Mucosa of rectum (tissue), 2 donors: ENCODE data around the gene TAS2R50.

ENCODE experiments used
- H3K27ac ChIP-seq, 2 donors: one replicate each; pipeline ENCODE4 v1.7.0; 2013; ENCODE audit warnings: inconsistent platforms in 2 of 2, low read depth in 2 of 2, low read length in 2 of 2
- H3K27me3 ChIP-seq, 2 donors: one replicate each; pipeline ENCODE4 v1.7.0; 2013; ENCODE audit warnings: low read length in 2 of 2; ENCODE audit not compliant: control insufficient read depth in 2 of 2, insufficient read depth in 2 of 2
- H3K36me3 ChIP-seq, 2 donors: one replicate each; pipeline ENCODE4 v1.7.0; 2013; ENCODE audit warnings: low read length in 2 of 2; ENCODE audit not compliant: control insufficient read depth in 2 of 2, insufficient read depth in 2 of 2
- H3K4me1 ChIP-seq, 2 donors: one replicate each; pipeline ENCODE4 v1.7.0; 2013; ENCODE audit warnings: low read length in 2 of 2, mild to moderate bottlenecking in 1 of 2; ENCODE audit not compliant: control insufficient read depth in 2 of 2, insufficient read depth in 2 of 2
- H3K4me3 ChIP-seq, 2 donors: one replicate each; pipeline ENCODE4 v1.7.0; 2013; ENCODE audit warnings: low read length in 2 of 2
- H3K9ac ChIP-seq, 2 donors: one replicate each; pipeline ENCODE4 v1.7.0; 2013; ENCODE audit warnings: low read length in 2 of 2, low read depth in 1 of 2, mild to moderate bottlenecking in 1 of 2
- H3K9me3 ChIP-seq, 2 donors: one replicate each; pipeline ENCODE4 v1.7.0; 2013; ENCODE audit warnings: low read length in 2 of 2; ENCODE audit not compliant: control insufficient read depth in 2 of 2
- donor health status: healthy.
- donor health status: Normal muscosa, but diverticular disease.

The TAS2R50 gene

DNA sequence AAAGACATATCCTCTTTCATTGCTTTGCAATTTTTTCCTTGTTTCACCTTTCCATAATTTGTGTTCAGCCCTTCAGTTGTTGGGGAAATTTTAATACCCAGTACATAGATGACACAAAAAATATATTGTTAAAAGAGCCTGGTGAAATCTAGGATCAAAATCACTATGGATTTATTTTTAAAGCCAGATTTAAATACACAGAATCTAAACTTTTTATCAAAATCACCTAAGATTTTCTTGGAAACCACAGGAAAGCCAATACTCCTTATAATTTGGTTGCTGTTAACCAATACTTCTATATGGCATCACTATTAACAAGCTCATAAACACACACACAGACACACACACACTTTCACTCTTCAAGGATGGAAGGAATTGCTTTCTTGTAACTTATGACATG is 11.5 kb upstream of the TAS2R50 start, which contains the start of gene TAS2R20:
Gene TAS2R20, minus strand, starts transcription at position 101 of the 400 bp plus-strand sequence. CDS start 429 bp downstream, outside the sequence.
- no peak within 1 kb of the TSS for H3K4me3 ChIP-seq
- no peaks in the 10 kb centered on the region for H3K9me3 ChIP-seq
- no peaks in the 10 kb centered on the region for H3K27me3 ChIP-seq
- H3K36me3 ChIP-seq, result peaks cover 0 to 7% of the 10 kb centered on the region in 2 donors
- no peaks in the 10 kb centered on the region for H3K4me1 ChIP-seq
- no peak within 1 kb of the TSS for H3K27ac ChIP-seq
- no peak within 1 kb of the TSS for H3K9ac ChIP-seq

DNA sequence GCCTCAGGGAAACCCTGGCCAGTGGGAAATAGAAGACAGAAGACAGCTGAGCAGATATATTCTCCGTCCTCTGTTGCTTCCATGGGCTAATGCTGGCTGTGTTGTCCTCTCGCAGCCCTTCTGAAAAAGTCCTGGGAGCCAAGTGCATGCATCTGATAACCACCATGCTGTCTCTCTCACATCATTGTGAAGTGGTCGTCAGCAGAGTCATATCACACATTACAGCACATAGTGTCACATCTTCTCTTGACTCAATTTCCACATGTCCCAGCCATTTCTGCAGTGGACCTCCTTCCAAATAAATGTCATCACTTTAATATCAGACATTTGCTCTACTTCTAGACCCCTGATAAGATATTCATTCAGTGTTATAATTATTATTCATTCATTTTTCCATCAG is 7.6 kb upstream of the TAS2R50 start:
- Histone ChIP-seq H3K27me3 (no peaks in the 10 kb centered on the region), H3K9ac (no peak overlapping the region), H3K9me3 (no peaks in the 10 kb centered on the region), H3K4me3 (no peak overlapping the region), H3K4me1 (no peaks in the 10 kb centered on the region), H3K36me3 (peaks cover 0 to 7% of the 10 kb centered on the region in 2 donors), H3K27ac (no peak overlapping the region)

- Histone ChIP-seq H3K4me1 (no peaks in the 10 kb centered on the region), H3K9me3 (no peaks in the 10 kb centered on the region), H3K36me3 (peaks cover 0 to 4% of the 10 kb centered on the region in 2 donors), H3K27ac (no peak overlapping the region), H3K4me3 (no peak overlapping the region), H3K9ac (no peak overlapping the region), H3K27me3 (no peaks in the 10 kb centered on the region)
Measured at GRCh38 chr12:10989107-10989506, 2.4 kb upstream of the TAS2R50 start.

GRCh38 chr12:10982244-10982643 is 4.5 kb downstream of the TAS2R50 start:
- no peak overlapping the region for H3K27ac ChIP-seq
- no peaks in the 10 kb centered on the region for H3K4me1 ChIP-seq
- H3K4me3 ChIP-seq, result no peak overlapping the region
- H3K9ac ChIP-seq, result no peak overlapping the region
- H3K27me3 ChIP-seq, result no peaks in the 10 kb centered on the region
- H3K36me3 ChIP-seq, result no peaks in the 10 kb centered on the region
- H3K9me3 ChIP-seq, result no peaks in the 10 kb centered on the region

- H3K9me3 ChIP-seq, result no peaks in the 10 kb centered on the region
- no peaks in the 10 kb centered on the region for H3K27me3 ChIP-seq
- H3K27ac ChIP-seq, result no peak overlapping the region
- no peaks in the 10 kb centered on the region for H3K36me3 ChIP-seq
- no peak overlapping the region for H3K9ac ChIP-seq
- H3K4me1 ChIP-seq, result no peaks in the 10 kb centered on the region
- H3K4me3 ChIP-seq, result no peak overlapping the region
Measured at GRCh38 chr12:10974965-10975364, 11.7 kb downstream of the TAS2R50 start.

GRCh38 chr12:10968765-10969456 is 17.8 kb downstream of the TAS2R50 start:
- H3K27ac ChIP-seq, result no peak overlapping the region
- H3K27me3 ChIP-seq, result no peaks in the 10 kb centered on the region

GRCh38 chr12:10967409-10967808 is 19.3 kb downstream of the TAS2R50 start:
- H3K27me3 ChIP-seq, result no peaks in the 10 kb centered on the region
- H3K4me3 ChIP-seq, result no peak overlapping the region
- H3K4me1 ChIP-seq, result no peaks in the 10 kb centered on the region
- no peaks in the 10 kb centered on the region for H3K9me3 ChIP-seq
- H3K36me3 ChIP-seq, result no peaks in the 10 kb centered on the region
- no peak overlapping the region for H3K9ac ChIP-seq
- no peak overlapping the region for H3K27ac ChIP-seq

More at GRCh38 chr12:10968765-10969456, 17.8 kb downstream of the TAS2R50 start:
- H3K9me3 ChIP-seq, result no peaks in the 10 kb centered on the region
- no peaks in the 10 kb centered on the region for H3K4me1 ChIP-seq
- no peaks in the 10 kb centered on the region for H3K36me3 ChIP-seq
- no peak overlapping the region for H3K9ac ChIP-seq
- H3K4me3 ChIP-seq, result no peak overlapping the region

GRCh38 chr12:10966314-10966713 is 20.4 kb downstream of the TAS2R50 start:
- Histone ChIP-seq H3K9ac (no peak overlapping the region), H3K9me3 (no peaks in the 10 kb centered on the region), H3K36me3 (no peaks in the 10 kb centered on the region), H3K4me3 (no peak overlapping the region), H3K27me3 (no peaks in the 10 kb centered on the region), H3K4me1 (no peaks in the 10 kb centered on the region), H3K27ac (no peak overlapping the region)

- Histone ChIP-seq H3K9me3 (no peaks in the 10 kb centered on the region), H3K4me3 (no peak overlapping the region)
Measured at GRCh38 chr12:10965476-10965875, 21.2 kb downstream of the TAS2R50 start.

GRCh38 chr12:10960211-10960610 is 26.5 kb downstream of the TAS2R50 start:
- Histone ChIP-seq H3K4me3 (no peak overlapping the region), H3K4me1 (no peaks in the 10 kb centered on the region), H3K27me3 (no peaks in the 10 kb centered on the region), H3K27ac (no peak overlapping the region), H3K36me3 (no peaks in the 10 kb centered on the region), H3K9ac (no peak overlapping the region), H3K9me3 (no peaks in the 10 kb centered on the region)

More at GRCh38 chr12:10965476-10965875, 21.2 kb downstream of the TAS2R50 start:
- Histone ChIP-seq H3K9ac (no peak overlapping the region), H3K4me1 (no peaks in the 10 kb centered on the region), H3K36me3 (no peaks in the 10 kb centered on the region), H3K27ac (no peak overlapping the region), H3K27me3 (no peaks in the 10 kb centered on the region)
